Measurements from ENCODE around the gene C1orf198.

The C1orf198 gene

GRCh38 chr1:230828421-230828820, 39.9 kb downstream of the C1orf198 start:
- DNase-seq, result no peak

GRCh38 chr1:230827801-230828200, 40.5 kb downstream of the C1orf198 start:
- no peak for DNase-seq

GRCh38 chr1:230827081-230827681, 41.1 kb downstream of the C1orf198 start:
- no peak for DNase-seq

GRCh38 chr1:230826166-230826875, 42.0 kb downstream of the C1orf198 start:
- no peak for DNase-seq

- DNase-seq, result no peak
These were observed 42.6 kb downstream of the C1orf198 start for GRCh38 chr1:230825761-230826160.

- DNase-seq, result no peak
These were observed 43.2 kb downstream of the C1orf198 start for GRCh38 chr1:230824919-230825721.

GRCh38 chr1:230824551-230824918, 43.8 kb downstream of the C1orf198 start:
- DNase-seq, result no peak

- no peak for DNase-seq
These were observed 44.4 kb downstream of the C1orf198 start for GRCh38 chr1:230823931-230824381.

GRCh38 chr1:230823426-230823825, 44.9 kb downstream of the C1orf198 start:
- DNase-seq, result no peak

- DNase-seq, result no peak
These were observed 46.2 kb downstream of the C1orf198 start for GRCh38 chr1:230822092-230822581.

- no peak for DNase-seq
These were observed 47.0 kb downstream of the C1orf198 start for GRCh38 chr1:230821346-230821745.

- no peak for DNase-seq
These were observed 47.8 kb downstream of the C1orf198 start for GRCh38 chr1:230820568-230820967.

GRCh38 chr1:230819976-230820375, 48.3 kb downstream of the C1orf198 start:
- no peak for DNase-seq

GRCh38 chr1:230818901-230819300, 49.4 kb downstream of the C1orf198 start:
- no peak for DNase-seq

- no peak for DNase-seq
These were observed 50.0 kb downstream of the C1orf198 start for GRCh38 chr1:230818367-230818766.

- no peak for DNase-seq
These were observed 52.3 kb downstream of the C1orf198 start for GRCh38 chr1:230816018-230816417.

GRCh38 chr1:230814949-230815692, 53.2 kb downstream of the C1orf198 start:
- DNase-seq, result no peak

GRCh38 chr1:230812568-230812967, 55.8 kb downstream of the C1orf198 start:
- no peak for DNase-seq

- no peak for DNase-seq
These were observed 58.9 kb downstream of the C1orf198 start for GRCh38 chr1:230809256-230809990.

GRCh38 chr1:230808281-230808872, 59.9 kb downstream of the C1orf198 start:
- DNase-seq, result no peak

GRCh38 chr1:230807561-230808280, 60.6 kb downstream of the C1orf198 start:
- DNase-seq, result no peak
